Cardiac muscle cell (in vitro differentiated cells and primary cell): Measurements from ENCODE around the gene CYP27C1. TPM values are rescaled to one million over a fixed set of nuclear protein-coding genes. Genes with fewer than 3 reads are reported as not detected.

Experiments
- DNase-seq, 2 donors: peaks; one replicate each; pipeline versions ENCODE4 v3.0.0 to v3.0.0-alpha.2; 2010 to 2017; ENCODE audit warnings: low read depth in 1 of 2, low spot score in 1 of 2
- H3K27ac ChIP-seq: fragments of 200-600 bp; sonication (generic); 2 replicates; pipeline ENCODE4 v1.5.1; 2016
- H3K27me3 ChIP-seq: fragments of 200-600 bp; sonication (generic); 2 replicates; pipeline ENCODE4 v1.6.0; 2016; ENCODE audit warnings: control low read depth
- H3K36me3 ChIP-seq: fragments of 200-600 bp; sonication (generic); 2 replicates; pipeline ENCODE4 v1.5.1; 2016; ENCODE audit warnings: control low read depth
- H3K4me1 ChIP-seq: fragments of 200-600 bp; sonication (generic); 2 replicates; pipeline ENCODE4 v1.8.1; 2017; ENCODE audit warnings: low read depth, mild to moderate bottlenecking, mixed run types
- H3K4me3 ChIP-seq: fragments of 200-600 bp; sonication (generic); 2 replicates; pipeline ENCODE4 v1.5.1; 2016; ENCODE audit warnings: mild to moderate bottlenecking
- H3K9me3 ChIP-seq: fragments of 200-600 bp; sonication (generic); 2 replicates; pipeline ENCODE4 v1.5.1; 2017; ENCODE audit warnings: low read depth, mild to moderate bottlenecking, control low read depth
- CTCF ChIP-seq: IDR thresholded peaks from 2 replicates; pipeline ENCODE4 v1.5.1; 2012; ENCODE audit warnings: low read depth, mild to moderate bottlenecking, low read length
- polyA plus RNA-seq: library from polyadenylated mRNA; unstranded; fragments of >200 nt; fragmentation: Nextera tagmentation; extraction: Ambion mirVana; gene quantifications from 2 replicates; pipeline ENCODE4 v1.2.1, GENCODE V29; 2016
- total RNA-seq: library from RNA; depleted of rRNA; stranded (reverse); fragments of >200 nt; gene quantifications from 2 replicates; pipeline ENCODE4 v1.2.3, GENCODE V29; 2016

Gene CYP27C1
- total and polyA plus RNA-seq, 2 experiments from 2014 or later = 1.5 to 3.6 TPM

DNA sequence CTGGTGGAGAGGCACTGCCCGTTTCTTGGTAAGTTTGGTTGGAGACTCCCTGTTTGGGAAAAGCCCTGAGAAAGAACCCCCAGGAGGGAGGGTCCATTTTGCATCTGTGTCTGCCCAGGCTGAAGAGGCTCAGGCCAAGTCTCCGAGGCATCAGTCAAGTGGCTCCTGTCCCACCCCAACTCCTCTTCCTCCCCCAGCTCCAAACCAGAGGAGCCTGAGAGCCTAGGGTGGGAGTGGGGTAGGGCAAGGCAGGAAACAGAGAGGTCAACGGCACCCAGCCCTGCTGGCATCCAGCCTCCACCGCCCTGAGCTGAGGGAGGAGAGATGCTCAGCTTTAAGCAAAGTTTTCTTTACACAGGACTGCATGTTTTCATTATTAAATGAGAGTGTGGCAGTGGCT, 38.2 kb downstream of the CYP27C1 start:
- no peak overlapping the region for H3K4me3 ChIP-seq
- H3K9me3 ChIP-seq = no peaks in the 10 kb centered on the region
- H3K27ac ChIP-seq = no peak overlapping the region
- H3K36me3 ChIP-seq = no peaks in the 10 kb centered on the region
- no peak for TF ChIP-seq CTCF
- H3K4me1 ChIP-seq = no peaks in the 10 kb centered on the region
- no peak for DNase-seq
- no peaks in the 10 kb centered on the region for H3K27me3 ChIP-seq

GRCh38 chr2:127179766-127180165, 40.3 kb downstream of the CYP27C1 start:
- Histone ChIP-seq H3K27ac (no peak overlapping the region), H3K36me3 (no peaks in the 10 kb centered on the region), H3K9me3 (no peaks in the 10 kb centered on the region), H3K4me1 (no peaks in the 10 kb centered on the region), H3K27me3 (no peaks in the 10 kb centered on the region), H3K4me3 (no peak overlapping the region)
- peak in 1 of 2 donors; percentile 6 for DNase-seq
- TF ChIP-seq CTCF = no peak

GRCh38 chr2:127177617-127178263, 42.4 kb downstream of the CYP27C1 start:
- Histone ChIP-seq H3K4me1 (no peaks in the 10 kb centered on the region), H3K27me3 (no peaks in the 10 kb centered on the region), H3K27ac (no peak overlapping the region), H3K9me3 (no peaks in the 10 kb centered on the region), H3K36me3 (no peaks in the 10 kb centered on the region), H3K4me3 (no peak overlapping the region)
- TF ChIP-seq CTCF = no peak
- DNase-seq = no peak

DNA sequence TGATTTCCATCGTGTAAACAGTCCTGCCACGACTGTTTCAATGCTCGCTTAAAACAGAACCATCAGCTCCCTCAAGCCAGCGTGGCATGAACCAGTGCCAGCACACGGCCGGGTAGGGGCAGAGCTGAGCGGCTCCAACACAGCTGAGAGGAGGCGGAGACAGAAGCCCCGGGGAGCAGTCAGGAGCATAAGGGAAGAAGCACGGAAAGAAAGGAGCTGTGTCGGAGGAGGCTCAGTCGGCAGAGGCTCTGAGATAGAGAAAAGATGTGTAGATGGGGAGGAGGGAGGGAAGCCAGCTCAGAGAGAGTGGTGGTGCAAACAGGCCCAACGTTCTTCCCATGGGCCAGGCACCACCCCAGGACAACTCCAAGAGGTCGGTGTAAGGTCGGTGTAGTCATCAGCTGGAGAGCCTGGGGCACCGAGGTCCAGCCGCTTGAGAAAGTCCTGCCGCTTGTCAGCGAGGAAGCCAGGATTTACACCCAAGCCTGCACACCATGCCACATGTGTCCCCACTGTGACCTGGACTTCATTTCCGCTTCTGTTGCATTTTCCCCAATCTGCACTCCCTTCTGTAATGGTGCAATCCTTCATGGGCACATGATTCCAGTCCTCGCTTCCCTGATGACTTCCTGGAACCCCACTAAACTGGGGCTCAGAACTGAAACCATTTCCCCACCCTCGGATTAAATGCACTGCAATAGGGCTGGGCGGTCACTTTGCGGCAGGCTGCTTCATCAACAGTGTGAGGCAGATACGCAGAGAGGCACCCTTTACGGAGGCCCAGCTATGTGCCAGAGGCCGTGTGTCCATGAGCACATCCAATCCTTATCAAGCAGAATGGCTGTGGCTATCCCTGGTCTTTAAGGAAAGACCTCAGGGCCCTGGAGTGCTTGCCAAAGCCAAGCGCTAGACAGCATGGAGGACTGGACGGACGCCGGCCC, 43.5 kb downstream of the CYP27C1 start:
- peak in 1 of 2 donors; percentile 32 for DNase-seq
- no peak for TF ChIP-seq CTCF
- H3K36me3 ChIP-seq = no peaks in the 10 kb centered on the region
- H3K4me3 ChIP-seq = no peak overlapping the region
- H3K27ac ChIP-seq = no peak overlapping the region
- no peaks in the 10 kb centered on the region for H3K27me3 ChIP-seq
- H3K4me1 ChIP-seq = no peaks in the 10 kb centered on the region
- no peaks in the 10 kb centered on the region for H3K9me3 ChIP-seq

DNA sequence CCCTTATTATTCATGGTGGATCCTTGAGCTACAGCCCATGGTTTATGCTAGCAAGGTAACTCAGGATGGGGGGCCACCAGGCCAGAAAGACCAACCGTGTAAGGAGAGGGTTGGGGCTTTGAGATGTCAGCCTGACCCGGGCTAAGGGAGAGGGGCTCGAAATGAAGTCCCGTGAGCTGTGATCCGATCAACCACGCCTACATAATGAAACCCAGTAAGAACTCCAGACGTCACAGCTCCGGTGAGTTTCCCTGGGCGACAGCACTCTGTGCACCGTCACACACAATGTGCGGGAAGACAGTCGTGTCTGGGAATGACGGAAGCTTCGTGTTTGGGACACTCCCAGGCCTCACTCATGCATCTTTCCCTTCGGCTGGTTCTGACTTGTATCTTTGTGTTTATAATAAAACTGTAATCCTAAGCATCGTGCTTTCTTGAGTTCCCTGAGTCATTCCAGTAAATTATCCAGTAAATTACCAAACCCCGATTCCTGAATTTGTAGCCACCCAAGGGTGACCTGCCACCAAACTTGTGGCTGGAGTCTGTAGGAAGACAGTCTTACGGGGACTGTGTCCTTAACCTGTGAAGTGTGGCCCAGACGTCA, 44.2 kb downstream of the CYP27C1 start:
- TF ChIP-seq CTCF = no peak
- peak in 1 of 2 donors; percentile 8 for DNase-seq
- H3K36me3 ChIP-seq = no peaks in the 10 kb centered on the region
- H3K27ac ChIP-seq = no peak overlapping the region
- H3K4me3 ChIP-seq = no peak overlapping the region
- no peaks in the 10 kb centered on the region for H3K27me3 ChIP-seq
- no peaks in the 10 kb centered on the region for H3K4me1 ChIP-seq
- no peaks in the 10 kb centered on the region for H3K9me3 ChIP-seq
